Esophagus mucosa (tissue), 1 donor: ENCODE results near the gene OR8G5. TPM values are rescaled to one million over a fixed set of nuclear protein-coding genes. Genes with fewer than 3 reads are reported as not detected.
"Not testable (repeated sequence)": the region's sequence is repeated elsewhere in the genome, so short reads cannot be mapped to it uniquely, and the experiment has no call there.

Experiments
- ATAC-seq: fragments of 200-7000 bp; cut with Tn5 transposase; one replicate; pipeline ENCODE4 v1.9.1; 2020
- total RNA-seq: library from RNA; stranded (reverse); gene quantifications from one replicate; pipeline ENCODE4 v1.2.4, GENCODE V29; 2023
- donor health status: DM: yes; HTN: yes; CAD: no.

OR8G5 gene
- total RNA-seq, result not detected

GRCh38 chr11:124256076-124256475 is at the start of gene OR8G5:
Gene OR8G5 (plus strand): TSS chr11:124256376. CDS start chr11:124264932, 8,556 bp downstream.
- ATAC-seq, result no peak

- ATAC-seq, result no peak
Observed at GRCh38 chr11:124207102-124207792, 48.9 kb upstream of the OR8G5 start.

GRCh38 chr11:124209824-124210357 is 46.3 kb upstream of the OR8G5 start:
- ATAC-seq, result no peak

GRCh38 chr11:124210421-124210820 is 45.8 kb upstream of the OR8G5 start:
- peak; percentile 26 for ATAC-seq

- no peak for ATAC-seq
Observed at GRCh38 chr11:124211321-124211720, 44.9 kb upstream of the OR8G5 start.

- no peak for ATAC-seq
Observed at GRCh38 chr11:124214027-124214426, 42.1 kb upstream of the OR8G5 start.

GRCh38 chr11:124219126-124219525 is 37.0 kb upstream of the OR8G5 start:
- ATAC-seq, result no peak

- ATAC-seq, result no peak
Observed at GRCh38 chr11:124222407-124222806, 33.8 kb upstream of the OR8G5 start.

- ATAC-seq, result not testable (repeated sequence)
Observed at GRCh38 chr11:124224618-124225423, 31.4 kb upstream of the OR8G5 start.

GRCh38 chr11:124225471-124225870 is 30.7 kb upstream of the OR8G5 start:
- ATAC-seq, result no peak

GRCh38 chr11:124233376-124233775 is 22.8 kb upstream of the OR8G5 start:
- ATAC-seq, result no peak

- ATAC-seq, result no peak
Observed at GRCh38 chr11:124238512-124238911, 17.7 kb upstream of the OR8G5 start.

GRCh38 chr11:124240621-124241397 is 15.4 kb upstream of the OR8G5 start, which contains the start of gene OR8G1:
Gene OR8G1 (plus strand): TSS chr11:124241095. CDS start chr11:124249676, 8,581 bp downstream.
- no peak for ATAC-seq

GRCh38 chr11:124249869-124250268 is 6.3 kb upstream of the OR8G5 start:
- not testable (repeated sequence) for ATAC-seq

- not testable (repeated sequence) for ATAC-seq
Observed at GRCh38 chr11:124265041-124265440, 8.9 kb downstream of the OR8G5 start.

- ATAC-seq, result not testable (repeated sequence)
Observed at GRCh38 chr11:124270886-124271285, 14.7 kb downstream of the OR8G5 start.

- no peak for ATAC-seq
Observed at GRCh38 chr11:124274000-124274399, 17.8 kb downstream of the OR8G5 start.

- no peak for ATAC-seq
Observed at GRCh38 chr11:124276081-124276480, 19.9 kb downstream of the OR8G5 start.

GRCh38 chr11:124277207-124277606 is 21.0 kb downstream of the OR8G5 start:
- ATAC-seq, result no peak

- no peak for ATAC-seq
Observed at GRCh38 chr11:124277804-124278203, 21.6 kb downstream of the OR8G5 start.

GRCh38 chr11:124278261-124278660 is 22.1 kb downstream of the OR8G5 start:
- ATAC-seq, result no peak

GRCh38 chr11:124285610-124286344 is 29.6 kb downstream of the OR8G5 start:
- ATAC-seq, result no peak
